ENCODE data around the gene PTPRJ. TPM values are rescaled to one million over a fixed set of nuclear protein-coding genes. Genes with fewer than 3 reads are reported as not detected.

The PTPRJ gene
- total RNA-seq, 1 donor from 2014 or later, result 4.7 TPM

- no peaks in the 10 kb centered on the region for H3K36me3 ChIP-seq
- DNase-seq (ENCODE audit: extremely low spot score in 2 of 2), result no peak
- no peak overlapping the region for H3K27ac ChIP-seq
- H3K4me3 ChIP-seq, result no peak overlapping the region
- intact Hi-C loops (cut with DNase I), result no loop called here
- TF ChIP-seq POLR2A (IDR thresholded peaks at IDR 0.05) (no peak), CTCF (IDR thresholded peaks at IDR 0.05) (no peak), POLR2AphosphoS5 (IDR thresholded peaks at IDR 0.05; ENCODE audit: insufficient read depth in 1 of 2, low read depth in 1 of 2) (no peak)
- H3K27me3 ChIP-seq, result no peaks in the 10 kb centered on the region
- H3K9me3 ChIP-seq, result no peaks in the 10 kb centered on the region
- H3K4me1 ChIP-seq, result peaks cover 21% of the 10 kb centered on the region
Observed at GRCh38 chr11:48169259-48169658, 188.9 kb downstream of the PTPRJ start.

DNA sequence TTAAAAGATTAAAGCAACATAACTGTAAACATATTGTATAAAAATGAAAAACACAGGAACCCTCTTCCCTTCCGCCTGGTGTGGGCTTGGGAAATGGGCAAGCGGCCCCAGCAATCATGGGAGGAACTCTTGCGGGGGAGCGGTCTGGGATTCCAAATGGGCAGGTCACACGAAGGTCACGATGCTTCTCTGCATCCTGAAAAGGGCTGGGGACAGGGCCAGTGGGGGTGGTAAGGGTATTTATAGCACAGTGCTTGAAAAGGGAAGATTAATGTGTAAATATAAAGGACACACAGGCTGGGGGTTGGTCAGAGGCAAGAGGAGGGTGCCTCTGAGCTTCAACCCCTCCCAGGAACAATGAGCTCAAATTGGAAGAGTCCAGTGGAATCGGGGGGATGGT lies 189.4 kb downstream of the PTPRJ start:
- intact Hi-C loops (cut with DNase I), result no loop called here
- H3K4me3 ChIP-seq, result no peak overlapping the region
- peak in 1 of 2 donors; percentile 47 for DNase-seq (ENCODE audit: extremely low spot score in 2 of 2)
- no peaks in the 10 kb centered on the region for H3K9me3 ChIP-seq
- H3K4me1 ChIP-seq, result peaks cover 21% of the 10 kb centered on the region
- H3K27ac ChIP-seq, result peak overlapping the region; percentile 33
- TF ChIP-seq CTCF (IDR thresholded peaks at IDR 0.05) (no peak), POLR2A (IDR thresholded peaks at IDR 0.05) (no peak), POLR2AphosphoS5 (IDR thresholded peaks at IDR 0.05; ENCODE audit: insufficient read depth in 1 of 2, low read depth in 1 of 2) (no peak)
- no peaks in the 10 kb centered on the region for H3K36me3 ChIP-seq
- no peaks in the 10 kb centered on the region for H3K27me3 ChIP-seq

DNA sequence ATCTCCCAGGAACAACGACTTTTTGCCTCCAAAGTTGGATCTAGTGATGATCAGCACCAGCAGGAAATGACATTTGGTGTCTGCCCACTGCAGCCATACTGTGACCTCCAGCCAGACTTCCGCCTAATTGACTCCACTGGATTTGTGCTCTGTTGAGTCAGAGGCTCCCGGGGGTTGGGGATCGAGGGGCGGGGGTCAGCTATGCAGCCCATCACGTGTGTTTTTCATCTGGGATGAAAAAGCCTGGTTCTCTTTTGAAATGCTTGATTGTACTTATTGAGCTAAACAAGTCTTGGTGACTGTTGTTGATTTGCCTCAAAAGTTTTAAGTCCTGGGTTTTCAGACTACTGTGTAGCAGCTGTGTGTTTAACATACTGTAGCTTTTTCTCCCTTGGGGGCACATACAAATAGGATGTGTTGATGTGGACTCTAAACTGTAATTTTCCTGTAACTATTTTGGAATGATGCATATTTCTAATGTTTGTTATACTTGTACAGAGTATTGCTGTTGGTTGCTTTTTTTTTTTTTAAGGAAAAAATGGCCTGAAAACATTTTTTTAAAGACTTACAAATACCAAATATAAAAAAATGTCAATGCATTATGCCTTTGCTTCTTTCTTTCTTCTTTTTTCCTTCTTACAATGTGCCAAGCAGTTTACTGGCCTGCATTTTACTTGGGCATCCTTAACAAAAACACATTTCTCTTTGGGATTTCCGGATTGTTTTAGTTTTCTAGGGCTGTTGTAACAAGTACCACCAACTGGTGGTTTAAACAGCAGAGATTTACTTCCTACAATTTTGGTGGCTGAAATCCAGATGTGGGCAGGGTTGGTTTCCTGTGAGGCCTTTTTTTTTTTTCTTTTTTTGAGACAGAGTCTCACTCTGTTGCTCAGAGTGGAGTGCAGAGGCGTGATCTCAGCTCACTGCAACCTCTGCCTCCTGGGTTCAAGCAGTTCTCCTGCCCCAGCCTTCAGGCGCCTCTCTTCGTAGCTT lies 190.2 kb downstream of the PTPRJ start:
- Histone ChIP-seq H3K4me1 (peaks cover 21% of the 10 kb centered on the region), H3K36me3 (no peaks in the 10 kb centered on the region), H3K27me3 (no peaks in the 10 kb centered on the region), H3K9me3 (no peaks in the 10 kb centered on the region), H3K4me3 (no peak overlapping the region), H3K27ac (peak overlapping the region; percentile 33)
- peak in 1 of 2 donors; percentile 71 for DNase-seq (ENCODE audit: extremely low spot score in 2 of 2)
- intact Hi-C loops (cut with DNase I), result no loop called here
- TF ChIP-seq POLR2AphosphoS5 (IDR thresholded peaks at IDR 0.05; ENCODE audit: insufficient read depth in 1 of 2, low read depth in 1 of 2) (no peak), CTCF (IDR thresholded peaks at IDR 0.05) (no peak), POLR2A (IDR thresholded peaks at IDR 0.05) (no peak)

DNA sequence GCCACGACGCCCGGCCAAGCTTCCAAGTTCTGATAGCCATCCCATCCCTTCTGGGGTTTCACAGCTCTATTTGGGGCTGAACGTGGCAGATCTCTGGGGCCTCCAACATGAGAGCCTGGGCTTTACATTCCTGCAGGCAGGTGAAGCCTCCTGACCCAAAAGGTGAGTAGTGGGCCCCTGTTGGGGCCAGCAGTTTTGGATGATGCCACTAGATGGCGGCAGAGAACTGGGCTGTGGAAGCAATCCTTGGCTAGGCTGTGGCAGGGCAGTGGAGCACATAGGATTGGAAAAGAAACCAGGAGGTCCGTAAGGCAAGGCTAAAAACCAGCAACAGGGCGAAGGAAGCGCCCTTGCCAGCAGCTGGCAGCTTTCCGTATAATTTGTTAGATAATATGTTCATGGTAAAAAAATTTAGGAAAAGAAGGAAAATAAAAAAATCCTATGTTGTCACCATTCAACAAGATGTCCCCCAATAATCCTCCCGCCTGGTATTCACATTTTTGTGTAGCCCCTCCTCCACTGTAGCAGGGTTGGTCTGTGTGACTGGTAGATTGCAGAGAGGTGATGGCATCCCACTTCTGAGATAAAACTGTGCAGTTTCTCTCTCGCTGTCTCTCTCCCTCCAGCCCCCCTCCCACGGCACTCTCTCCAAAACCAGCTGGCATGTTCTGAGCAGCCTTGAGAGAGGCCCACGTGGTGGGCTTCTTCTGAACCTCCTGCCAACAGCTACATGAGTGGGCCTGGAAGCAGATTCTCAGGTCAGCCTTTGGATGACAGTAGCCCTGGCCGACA lies 192.7 kb downstream of the PTPRJ start:
- Histone ChIP-seq H3K4me1 (peaks cover 21% of the 10 kb centered on the region), H3K27ac (no peak overlapping the region), H3K4me3 (no peak overlapping the region), H3K27me3 (no peaks in the 10 kb centered on the region), H3K36me3 (no peaks in the 10 kb centered on the region), H3K9me3 (no peaks in the 10 kb centered on the region)
- DNase-seq (ENCODE audit: extremely low spot score in 2 of 2), result no peak
- intact Hi-C loops (cut with DNase I), result no loop called here
- TF ChIP-seq POLR2AphosphoS5 (IDR thresholded peaks at IDR 0.05; ENCODE audit: insufficient read depth in 1 of 2, low read depth in 1 of 2) (no peak), CTCF (IDR thresholded peaks at IDR 0.05) (peak; percentile 44 to 80 (median 63))

All from vagina (tissue), 2 donors.